HEK293 (cell line): ENCODE data around the gene MAGEB17.
A peak's percentile ranks its signal among the peaks of the same experiment; 100 is the strongest.

Experiments
- CTCF ChIA-PET: fragments of 350-600 bp; formaldehyde crosslinking; extraction: SDS; loops from one replicate; lab custom pipeline; 2021; ENCODE audit warnings: antibody characterized with exemption; lab: Yijun Ruan, JAX
- POLR2A ChIA-PET: fragments of 300-600 bp; formaldehyde crosslinking; extraction: SDS; loops from one replicate; lab custom pipeline; 2020; ENCODE audit warnings: antibody characterized with exemption, inconsistent platforms; lab: Yijun Ruan, JAX
- H3K27ac ChIP-seq: fragments of 200-500 bp; sonication (Bioruptor generic); 2 replicates; pipeline ENCODE4 v1.5.1; 2014; ENCODE audit warnings: low read depth, low read length, control low read depth, inconsistent platforms; ENCODE audit errors: extremely low read depth
- H3K36me3 ChIP-seq, 2 experiments: fragments of 200-500 bp in 1 of 2; sonication (Bioruptor generic) in 1 of 2; 1 replicate in 1 of 2; 2 replicates in 1 of 2; pipeline ENCODE4 v1.5.1; 2014 to 2017; ENCODE audit warnings: inconsistent platforms in 2 of 2, low read length in 2 of 2; ENCODE audit not compliant: control insufficient read depth in 2 of 2, insufficient read depth in 1 of 2
- H3K4me1 ChIP-seq: fragments of 200-500 bp; sonication (Bioruptor generic); 2 replicates; pipeline ENCODE4 v1.5.1; 2014; ENCODE audit warnings: mild to moderate bottlenecking, low read length, inconsistent platforms; ENCODE audit not compliant: control insufficient read depth, insufficient read depth
- H3K4me3 ChIP-seq: 2 replicates; pipeline ENCODE4 v1.5.1; 2011; ENCODE audit warnings: low read depth, mild to moderate bottlenecking, control low read depth, low read length, moderate library complexity
- H3K9me3 ChIP-seq: fragments of 200-500 bp; sonication (Bioruptor generic); 2 replicates; pipeline ENCODE4 v1.5.1; 2014; ENCODE audit warnings: low read depth, low read length, inconsistent platforms; ENCODE audit not compliant: control insufficient read depth, insufficient read depth
- BCL11B ChIP-seq: fragments of 450-650 bp; formaldehyde crosslinking; IDR thresholded peaks from 2 replicates; pipeline ENCODE4 v1.5.1; 2016; ENCODE audit warnings: low read depth, missing biosample characterization, missing genetic modification characterization
- KLF1 ChIP-seq: fragments of 450-650 bp; formaldehyde crosslinking; IDR thresholded peaks from 2 replicates; pipeline ENCODE4 v1.5.1; 2016; ENCODE audit warnings: missing biosample characterization, missing genetic modification characterization
- KLF16 ChIP-seq: fragments of 450-650 bp; formaldehyde crosslinking; IDR thresholded peaks from 2 replicates; pipeline ENCODE4 v1.5.1; 2017; ENCODE audit warnings: missing biosample characterization, missing genetic modification characterization
- KLF8 ChIP-seq: fragments of 450-650 bp; formaldehyde crosslinking; IDR thresholded peaks from 2 replicates; pipeline ENCODE4 v1.5.1; 2016; ENCODE audit warnings: missing biosample characterization, missing genetic modification characterization
- KLF9 ChIP-seq: fragments of 450-650 bp; formaldehyde crosslinking; IDR thresholded peaks from 2 replicates; pipeline ENCODE4 v1.5.1; 2016; ENCODE audit warnings: missing biosample characterization, missing genetic modification characterization, low read depth
- REPIN1 ChIP-seq: fragments of 450-650 bp; formaldehyde crosslinking; IDR thresholded peaks from 2 replicates; pipeline ENCODE4 v1.5.1; 2017; ENCODE audit warnings: missing biosample characterization, missing genetic modification characterization, low read depth
- SETDB1 ChIP-seq: IDR thresholded peaks from one replicate; pipeline ENCODE4 v1.6.1; 2017; ENCODE audit warnings: mild to moderate bottlenecking, low read length, moderate library complexity, mixed read lengths; ENCODE audit not compliant: insufficient read length
- ZNF16 ChIP-seq: fragments of 450-650 bp; formaldehyde crosslinking; IDR thresholded peaks from 2 replicates; pipeline ENCODE4 v1.5.1; 2016; ENCODE audit warnings: low read depth, missing biosample characterization, missing genetic modification characterization
- ZNF302 ChIP-seq: fragments of 450-650 bp; formaldehyde crosslinking; IDR thresholded peaks from 2 replicates; pipeline ENCODE4 v1.5.1; 2016; ENCODE audit warnings: missing biosample characterization, missing genetic modification characterization, low read depth
- ZNF341 ChIP-seq: fragments of 450-650 bp; formaldehyde crosslinking; IDR thresholded peaks from 2 replicates; pipeline ENCODE4; 2016; ENCODE audit warnings: low read depth, missing biosample characterization, missing genetic modification characterization
- ZNF366 ChIP-seq: fragments of 450-650 bp; formaldehyde crosslinking; conservative IDR thresholded peaks from 2 replicates; pipeline ENCODE4 v1.5.1; 2016; ENCODE audit warnings: missing biosample characterization, missing genetic modification characterization
- ZNF416 ChIP-seq: fragments of 450-650 bp; formaldehyde crosslinking; IDR thresholded peaks from 2 replicates; pipeline ENCODE4 v1.5.1; 2016; ENCODE audit warnings: missing biosample characterization, missing genetic modification characterization
- ZNF510 ChIP-seq: fragments of 450-650 bp; formaldehyde crosslinking; IDR thresholded peaks from 2 replicates; pipeline ENCODE4 v1.5.1; 2018; ENCODE audit warnings: mild to moderate bottlenecking, missing genetic modification characterization, missing biosample characterization; ENCODE audit not compliant: insufficient replicate concordance
- ZNF529 ChIP-seq: fragments of 450-650 bp; formaldehyde crosslinking; IDR thresholded peaks from 2 replicates; pipeline ENCODE4 v1.5.1; 2017; ENCODE audit warnings: missing genetic modification characterization, missing biosample characterization; ENCODE audit not compliant: insufficient replicate concordance
- ZNF626 ChIP-seq: fragments of 450-650 bp; sonication (Bioruptor Pico); formaldehyde crosslinking; IDR thresholded peaks from 2 replicates; pipeline ENCODE4 v1.5.1; 2018; ENCODE audit warnings: missing biosample characterization, missing genetic modification characterization, inconsistent platforms
- ZNF654 ChIP-seq: fragments of 450-650 bp; formaldehyde crosslinking; IDR thresholded peaks from 2 replicates; pipeline ENCODE4 v1.5.1; 2016; ENCODE audit warnings: low read depth, missing biosample characterization, missing genetic modification characterization
- ZNF658 ChIP-seq: fragments of 450-650 bp; formaldehyde crosslinking; IDR thresholded peaks from 2 replicates; pipeline ENCODE4; 2016; ENCODE audit warnings: missing biosample characterization, missing genetic modification characterization
- ZNF660 ChIP-seq: fragments of 450-650 bp; IDR thresholded peaks from 2 replicates; pipeline ENCODE4 v1.5.1; 2018; ENCODE audit warnings: missing biosample characterization, mild to moderate bottlenecking, missing genetic modification characterization
- ZNF670 ChIP-seq: fragments of 450-650 bp; formaldehyde crosslinking; IDR thresholded peaks from 2 replicates; pipeline ENCODE4 v1.5.1; 2016; ENCODE audit warnings: missing biosample characterization, missing genetic modification characterization, low read depth
- ZNF707 ChIP-seq: fragments of 450-650 bp; formaldehyde crosslinking; IDR thresholded peaks from 2 replicates; pipeline ENCODE4 v1.5.1; 2016; ENCODE audit warnings: missing biosample characterization, missing genetic modification characterization
- ZNF830 ChIP-seq: fragments of 450-650 bp; IDR thresholded peaks from 2 replicates; pipeline ENCODE4 v1.5.0; 2018; ENCODE audit warnings: missing biosample characterization, missing genetic modification characterization, low read depth, mild to moderate bottlenecking, moderate library complexity
- TF ChIP-seq, protein P1 (sequence below): fragments of 450-650 bp; formaldehyde crosslinking; IDR thresholded peaks from 2 replicates; pipeline ENCODE4 v1.5.1; 2016; ENCODE audit warnings: missing biosample characterization, missing genetic modification characterization
- TF ChIP-seq, protein P2 (sequence below): fragments of 450-650 bp; formaldehyde crosslinking; IDR thresholded peaks from 2 replicates; pipeline ENCODE4 v1.5.1; 2017; ENCODE audit warnings: missing biosample characterization, missing genetic modification characterization
- TF ChIP-seq, protein P3 (sequence below): fragments of 450-650 bp; formaldehyde crosslinking; IDR thresholded peaks from 2 replicates; pipeline ENCODE4 v1.5.1; 2016; ENCODE audit warnings: missing biosample characterization, missing genetic modification characterization
- TF ChIP-seq, protein P4 (sequence below): fragments of 450-650 bp; formaldehyde crosslinking; IDR thresholded peaks from 2 replicates; pipeline ENCODE4 v1.5.0; 2017; ENCODE audit warnings: missing biosample characterization, missing genetic modification characterization, borderline replicate concordance
- TF ChIP-seq, protein P5 (sequence below): fragments of 450-650 bp; formaldehyde crosslinking; IDR thresholded peaks from 2 replicates; pipeline ENCODE4 v1.5.1; 2016; ENCODE audit warnings: missing biosample characterization, missing genetic modification characterization

MAGEB17 gene

DNA sequence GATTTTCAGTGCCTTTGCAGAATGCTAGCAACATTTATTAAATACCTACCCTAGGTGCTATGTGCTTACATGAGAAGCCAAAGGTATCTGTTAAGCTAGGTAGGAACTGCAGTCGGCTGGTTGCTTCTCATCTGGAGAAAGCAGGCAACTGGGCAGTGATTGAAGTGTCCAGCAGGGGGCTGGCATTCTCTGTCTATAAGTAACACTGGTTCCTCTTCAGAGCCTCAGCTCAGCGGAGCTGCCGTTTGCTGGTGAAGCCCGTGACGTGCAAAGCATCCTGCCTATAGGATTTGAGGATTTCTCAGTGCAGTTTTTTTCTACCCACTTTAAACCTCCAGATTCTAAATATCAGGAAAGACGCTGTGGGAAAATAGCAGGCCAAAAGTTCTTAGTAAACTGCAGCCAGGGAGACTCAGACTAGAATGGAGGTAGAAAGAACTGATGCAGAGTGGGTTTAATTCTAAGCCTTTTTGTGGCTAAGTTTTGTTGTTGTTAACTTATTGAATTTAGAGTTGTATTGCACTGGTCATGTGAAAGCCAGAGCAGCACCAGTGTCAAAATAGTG, 44.0 kb upstream of the MAGEB17 start, which contains the start of gene GRPR:
Gene GRPR, plus strand, starts transcription at position 344 of the 565 bp plus-strand sequence. CDS start 389 bp downstream, outside the sequence.
- TF ChIP-seq ZNF830 (tag by site-specific recombination): no peak
- TF ChIP-seq, protein P1, sequence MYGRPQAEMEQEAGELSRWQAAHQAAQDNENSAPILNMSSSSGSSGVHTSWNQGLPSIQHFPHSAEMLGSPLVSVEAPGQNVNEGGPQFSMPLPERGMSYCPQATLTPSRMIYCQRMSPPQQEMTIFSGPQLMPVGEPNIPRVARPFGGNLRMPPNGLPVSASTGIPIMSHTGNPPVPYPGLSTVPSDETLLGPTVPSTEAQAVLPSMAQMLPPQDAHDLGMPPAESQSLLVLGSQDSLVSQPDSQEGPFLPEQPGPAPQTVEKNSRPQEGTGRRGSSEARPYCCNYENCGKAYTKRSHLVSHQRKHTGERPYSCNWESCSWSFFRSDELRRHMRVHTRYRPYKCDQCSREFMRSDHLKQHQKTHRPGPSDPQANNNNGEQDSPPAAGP (tag by site-specific recombination): no peak
- TF ChIP-seq ZNF366 (tag by site-specific recombination): no peak
- TF ChIP-seq, protein P2, sequence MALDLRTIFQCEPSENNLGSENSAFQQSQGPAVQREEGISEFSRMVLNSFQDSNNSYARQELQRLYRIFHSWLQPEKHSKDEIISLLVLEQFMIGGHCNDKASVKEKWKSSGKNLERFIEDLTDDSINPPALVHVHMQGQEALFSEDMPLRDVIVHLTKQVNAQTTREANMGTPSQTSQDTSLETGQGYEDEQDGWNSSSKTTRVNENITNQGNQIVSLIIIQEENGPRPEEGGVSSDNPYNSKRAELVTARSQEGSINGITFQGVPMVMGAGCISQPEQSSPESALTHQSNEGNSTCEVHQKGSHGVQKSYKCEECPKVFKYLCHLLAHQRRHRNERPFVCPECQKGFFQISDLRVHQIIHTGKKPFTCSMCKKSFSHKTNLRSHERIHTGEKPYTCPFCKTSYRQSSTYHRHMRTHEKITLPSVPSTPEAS (tag by site-specific recombination): no peak
- TF ChIP-seq KLF9 (tag by site-specific recombination): no peak
- TF ChIP-seq KLF1: no peak
- TF ChIP-seq ZNF707 (tag by site-specific recombination): no peak
- no peak for TF ChIP-seq ZNF341 (tag by site-specific recombination)
- no peak for TF ChIP-seq ZNF670 (tag by site-specific recombination)
- TF ChIP-seq, protein P3, sequence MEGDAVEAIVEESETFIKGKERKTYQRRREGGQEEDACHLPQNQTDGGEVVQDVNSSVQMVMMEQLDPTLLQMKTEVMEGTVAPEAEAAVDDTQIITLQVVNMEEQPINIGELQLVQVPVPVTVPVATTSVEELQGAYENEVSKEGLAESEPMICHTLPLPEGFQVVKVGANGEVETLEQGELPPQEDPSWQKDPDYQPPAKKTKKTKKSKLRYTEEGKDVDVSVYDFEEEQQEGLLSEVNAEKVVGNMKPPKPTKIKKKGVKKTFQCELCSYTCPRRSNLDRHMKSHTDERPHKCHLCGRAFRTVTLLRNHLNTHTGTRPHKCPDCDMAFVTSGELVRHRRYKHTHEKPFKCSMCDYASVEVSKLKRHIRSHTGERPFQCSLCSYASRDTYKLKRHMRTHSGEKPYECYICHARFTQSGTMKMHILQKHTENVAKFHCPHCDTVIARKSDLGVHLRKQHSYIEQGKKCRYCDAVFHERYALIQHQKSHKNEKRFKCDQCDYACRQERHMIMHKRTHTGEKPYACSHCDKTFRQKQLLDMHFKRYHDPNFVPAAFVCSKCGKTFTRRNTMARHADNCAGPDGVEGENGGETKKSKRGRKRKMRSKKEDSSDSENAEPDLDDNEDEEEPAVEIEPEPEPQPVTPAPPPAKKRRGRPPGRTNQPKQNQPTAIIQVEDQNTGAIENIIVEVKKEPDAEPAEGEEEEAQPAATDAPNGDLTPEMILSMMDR (tag by site-specific recombination): 0 out of 2 replicates have a peak, but pooled peaks have one; percentile 21
- peak; percentile 21 for TF ChIP-seq ZNF654 (tag by site-specific recombination)
- TF ChIP-seq REPIN1 (tag by site-specific recombination): no peak
- TF ChIP-seq, all 188 proteins: peak for 2
- H3K4me3 ChIP-seq: no peak within 1 kb of the TSS
- H3K36me3 ChIP-seq: no peaks in the 10 kb centered on the region
- no peaks in the 10 kb centered on the region for H3K9me3 ChIP-seq
- POLR2A ChIA-PET: no interaction called here
- no peak within 1 kb of the TSS for H3K27ac ChIP-seq
- CTCF ChIA-PET: interaction anchor here (0.5 to 3.7 kb wide), 13 partner anchors 10 to 547 kb away, joined by 3 to 14 read pairs (median 3); no protein-coding TSS in a partner anchor
- H3K4me1 ChIP-seq: no peaks in the 10 kb centered on the region

DNA sequence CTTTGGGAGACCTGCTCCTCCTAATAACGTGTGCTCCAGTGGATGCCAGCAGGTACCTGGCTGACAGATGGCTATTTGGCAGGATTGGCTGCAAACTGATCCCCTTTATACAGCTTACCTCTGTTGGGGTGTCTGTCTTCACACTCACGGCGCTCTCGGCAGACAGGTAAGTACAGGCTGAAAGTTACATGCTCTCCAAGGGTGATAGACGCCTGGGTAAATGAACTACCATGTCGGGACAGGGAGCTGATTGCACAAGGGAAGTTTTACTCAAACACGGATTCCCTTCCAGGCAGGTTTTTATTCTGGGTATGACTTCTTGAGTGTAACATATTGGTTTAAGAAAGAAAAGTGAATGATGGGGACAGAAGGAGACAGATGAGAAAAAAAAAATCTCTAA, 43.1 kb upstream of the MAGEB17 start:
- TF ChIP-seq ZNF416 (no peak), SETDB1 (no peak), ZNF510 (no peak), ZNF16 (no peak), KLF16 (no peak), ZNF626 (tag by site-specific recombination) (no peak), ZNF529 (tag by site-specific recombination) (no peak), KLF8 (no peak), ZNF366 (tag by site-specific recombination) (no peak), BCL11B (tag by site-specific recombination) (no peak), ZNF660 (tag by site-specific recombination) (no peak), ZNF302 (tag by site-specific recombination) (no peak), ZNF658 (tag by site-specific recombination) (no peak)
- TF ChIP-seq, protein P4, sequence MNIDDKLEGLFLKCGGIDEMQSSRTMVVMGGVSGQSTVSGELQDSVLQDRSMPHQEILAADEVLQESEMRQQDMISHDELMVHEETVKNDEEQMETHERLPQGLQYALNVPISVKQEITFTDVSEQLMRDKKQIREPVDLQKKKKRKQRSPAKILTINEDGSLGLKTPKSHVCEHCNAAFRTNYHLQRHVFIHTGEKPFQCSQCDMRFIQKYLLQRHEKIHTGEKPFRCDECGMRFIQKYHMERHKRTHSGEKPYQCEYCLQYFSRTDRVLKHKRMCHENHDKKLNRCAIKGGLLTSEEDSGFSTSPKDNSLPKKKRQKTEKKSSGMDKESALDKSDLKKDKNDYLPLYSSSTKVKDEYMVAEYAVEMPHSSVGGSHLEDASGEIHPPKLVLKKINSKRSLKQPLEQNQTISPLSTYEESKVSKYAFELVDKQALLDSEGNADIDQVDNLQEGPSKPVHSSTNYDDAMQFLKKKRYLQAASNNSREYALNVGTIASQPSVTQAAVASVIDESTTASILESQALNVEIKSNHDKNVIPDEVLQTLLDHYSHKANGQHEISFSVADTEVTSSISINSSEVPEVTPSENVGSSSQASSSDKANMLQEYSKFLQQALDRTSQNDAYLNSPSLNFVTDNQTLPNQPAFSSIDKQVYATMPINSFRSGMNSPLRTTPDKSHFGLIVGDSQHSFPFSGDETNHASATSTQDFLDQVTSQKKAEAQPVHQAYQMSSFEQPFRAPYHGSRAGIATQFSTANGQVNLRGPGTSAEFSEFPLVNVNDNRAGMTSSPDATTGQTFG: no peak
- TF ChIP-seq, protein P5, sequence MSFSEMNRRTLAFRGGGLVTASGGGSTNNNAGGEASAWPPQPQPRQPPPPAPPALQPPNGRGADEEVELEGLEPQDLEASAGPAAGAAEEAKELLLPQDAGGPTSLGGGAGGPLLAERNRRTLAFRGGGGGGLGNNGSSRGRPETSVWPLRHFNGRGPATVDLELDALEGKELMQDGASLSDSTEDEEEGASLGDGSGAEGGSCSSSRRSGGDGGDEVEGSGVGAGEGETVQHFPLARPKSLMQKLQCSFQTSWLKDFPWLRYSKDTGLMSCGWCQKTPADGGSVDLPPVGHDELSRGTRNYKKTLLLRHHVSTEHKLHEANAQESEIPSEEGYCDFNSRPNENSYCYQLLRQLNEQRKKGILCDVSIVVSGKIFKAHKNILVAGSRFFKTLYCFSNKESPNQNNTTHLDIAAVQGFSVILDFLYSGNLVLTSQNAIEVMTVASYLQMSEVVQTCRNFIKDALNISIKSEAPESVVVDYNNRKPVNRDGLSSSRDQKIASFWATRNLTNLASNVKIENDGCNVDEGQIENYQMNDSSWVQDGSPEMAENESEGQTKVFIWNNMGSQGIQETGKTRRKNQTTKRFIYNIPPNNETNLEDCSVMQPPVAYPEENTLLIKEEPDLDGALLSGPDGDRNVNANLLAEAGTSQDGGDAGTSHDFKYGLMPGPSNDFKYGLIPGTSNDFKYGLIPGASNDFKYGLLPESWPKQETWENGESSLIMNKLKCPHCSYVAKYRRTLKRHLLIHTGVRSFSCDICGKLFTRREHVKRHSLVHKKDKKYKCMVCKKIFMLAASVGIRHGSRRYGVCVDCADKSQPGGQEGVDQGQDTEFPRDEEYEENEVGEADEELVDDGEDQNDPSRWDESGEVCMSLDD (tag by site-specific recombination): no peak
- ChIA-PET CTCF (interaction anchor here (0.6 to 3.7 kb wide), 5 partner anchors 15 to 1127 kb away, joined by 3 to 14 read pairs (median 3); no protein-coding TSS in a partner anchor), POLR2A (no interaction called here)
- Histone ChIP-seq H3K9me3 (no peaks in the 10 kb centered on the region), H3K4me3 (no peak overlapping the region), H3K4me1 (no peaks in the 10 kb centered on the region), H3K27ac (no peak overlapping the region), H3K36me3 (no peaks in the 10 kb centered on the region)
